HG03442 (cell line): ENCODE data around the gene KIF25.

Source experiments
- ATAC-seq: cut with Tn5 transposase; IDR thresholded peaks from one replicate; pipeline ENCODE4 v1.9.1; 2021; ENCODE audit warnings: mild to moderate bottlenecking, moderate library complexity; ENCODE audit not compliant: unreplicated experiment

The KIF25 gene

GRCh38 chr6:168082860-168083513 is 85.5 kb downstream of the KIF25 start:
- ATAC-seq: no peak

DNA sequence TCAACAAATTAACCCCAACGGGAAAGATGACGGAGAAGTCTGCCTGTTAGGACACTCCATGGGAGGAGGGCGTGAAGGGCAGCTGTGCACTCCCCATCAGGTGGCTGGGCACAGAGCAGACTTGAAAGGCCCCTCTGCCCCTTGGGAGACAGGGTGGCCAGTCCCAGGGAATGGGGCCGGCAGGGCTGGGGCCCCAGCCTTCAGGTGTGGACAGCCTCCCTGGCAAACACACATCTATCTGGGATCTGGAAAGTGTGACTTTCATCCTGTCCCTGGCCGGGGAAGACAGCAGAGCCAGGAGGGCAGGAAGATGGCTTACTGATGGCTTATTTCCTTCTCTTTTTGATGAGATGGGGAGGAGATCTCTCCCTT is 86.0 kb downstream of the KIF25 start:
- ATAC-seq: no peak

GRCh38 chr6:168084465-168085160 is 87.1 kb downstream of the KIF25 start:
- ATAC-seq: no peak

DNA sequence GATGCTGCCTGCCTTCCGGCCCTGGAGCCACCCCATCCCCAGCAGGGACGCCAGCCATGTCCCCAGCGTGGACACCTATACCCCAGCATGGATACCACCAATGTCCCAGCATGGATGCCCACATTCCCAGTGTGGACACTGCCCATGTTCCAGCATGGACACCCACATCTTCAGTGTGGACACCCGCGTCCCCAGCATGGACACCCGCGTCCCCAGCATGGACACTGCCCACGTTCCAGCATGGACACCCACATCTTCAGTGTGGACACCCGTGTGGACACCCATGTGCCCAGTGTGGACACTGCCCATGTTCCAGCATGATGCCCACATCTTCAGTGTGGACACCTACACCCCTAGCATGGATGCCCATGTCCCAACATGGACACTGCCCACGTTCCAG is 88.6 kb downstream of the KIF25 start:
- no peak for ATAC-seq

DNA sequence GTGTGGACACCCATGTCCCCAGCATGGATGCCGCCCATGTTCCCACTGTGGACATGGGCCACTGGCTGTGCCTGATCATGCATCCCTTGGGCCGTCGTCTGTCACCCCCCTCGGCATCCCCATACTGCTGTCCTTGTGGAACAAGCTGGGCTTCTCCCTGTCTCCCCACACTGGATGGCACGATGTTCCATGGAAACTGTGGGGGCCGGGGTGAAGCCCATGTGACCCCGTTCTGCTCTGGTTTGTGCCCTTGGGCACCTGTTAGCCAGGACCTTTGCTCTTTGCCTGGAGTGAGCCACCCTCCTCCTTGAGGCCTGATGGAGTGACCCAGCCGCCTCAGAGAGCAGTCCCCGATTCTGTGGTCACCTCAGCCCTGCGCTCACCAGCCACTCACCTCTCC is 89.1 kb downstream of the KIF25 start:
- no peak for ATAC-seq

DNA sequence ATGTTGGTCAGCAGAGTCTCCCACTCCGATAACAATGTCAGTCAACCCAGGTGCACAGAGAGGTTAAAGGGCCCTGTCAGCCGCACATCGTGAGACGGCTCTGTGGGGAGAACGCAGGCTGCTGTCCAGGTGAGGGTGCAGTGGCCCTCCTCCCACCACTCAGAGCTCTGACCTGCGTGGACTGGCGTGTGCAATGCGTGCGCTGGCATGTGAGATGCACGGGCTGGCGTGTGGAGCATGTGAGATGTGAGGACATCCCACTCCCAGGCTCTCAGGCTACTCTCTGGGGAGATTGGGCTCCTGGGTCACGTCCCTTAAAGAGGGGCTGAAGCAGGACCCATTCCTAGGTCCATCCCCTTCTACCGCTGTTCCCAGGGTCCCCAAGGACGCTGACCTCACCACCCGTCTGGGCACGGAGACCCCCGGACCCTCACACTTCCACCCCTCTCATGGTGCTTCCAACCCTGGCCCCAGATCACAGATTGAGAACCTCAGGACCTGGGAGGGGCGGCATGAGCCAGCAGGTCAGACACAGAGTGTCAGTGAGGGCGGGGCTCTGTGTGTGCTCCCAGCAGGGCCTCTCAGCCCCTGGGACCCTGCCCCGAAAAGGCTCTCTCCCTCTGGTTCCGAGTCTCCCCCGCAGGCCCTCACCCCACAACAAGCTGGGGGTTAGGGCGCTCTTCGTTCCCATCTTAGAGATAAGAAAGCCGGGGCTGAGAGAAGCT is 90.1 kb downstream of the KIF25 start:
- no peak for ATAC-seq

DNA sequence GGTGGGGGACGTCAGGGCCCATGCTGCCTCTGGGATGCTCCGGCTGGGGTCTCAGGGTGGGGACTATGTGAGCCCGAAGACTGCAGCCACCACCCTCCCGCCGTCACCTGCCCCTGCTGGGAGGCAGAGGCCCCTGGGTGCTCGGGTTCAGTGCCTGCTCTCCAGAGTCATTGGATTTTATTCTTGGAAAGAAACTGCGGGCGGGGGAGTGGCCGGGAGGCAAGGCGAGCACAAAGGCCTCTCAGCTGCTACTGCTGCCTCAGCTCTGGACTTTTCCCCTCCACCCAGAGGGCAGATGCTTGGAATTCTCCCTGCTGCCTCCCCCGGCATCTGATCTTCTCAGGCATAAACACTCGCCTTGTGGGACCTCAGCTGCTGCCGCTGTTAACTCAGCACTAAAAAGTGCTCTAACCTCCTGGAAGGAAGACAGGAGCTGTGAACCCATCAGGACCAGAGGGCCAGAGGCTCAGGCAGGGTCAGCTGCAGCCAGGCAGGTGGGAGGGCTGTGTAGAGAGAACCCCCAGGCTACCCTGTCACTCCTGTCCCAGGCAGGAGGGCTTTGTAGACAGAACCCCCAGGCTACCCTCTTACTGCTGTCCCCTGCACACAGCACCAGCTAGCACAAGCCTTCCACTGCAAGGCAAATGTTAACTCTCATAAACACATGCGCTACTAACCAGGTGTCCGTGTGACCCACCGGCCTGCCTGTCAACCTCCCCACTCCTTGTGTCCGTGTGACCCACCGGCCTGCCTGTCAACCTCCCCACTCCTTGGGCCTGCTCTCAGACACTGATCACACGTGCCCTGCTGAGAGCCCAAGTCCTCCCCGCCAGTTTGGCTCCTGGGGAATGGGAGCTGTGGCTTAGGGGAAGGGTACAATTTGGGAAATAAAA is 90.9 kb downstream of the KIF25 start:
- ATAC-seq: no peak

GRCh38 chr6:168089186-168090063 is 92.0 kb downstream of the KIF25 start:
- no peak for ATAC-seq

GRCh38 chr6:168090064-168090690 is 92.7 kb downstream of the KIF25 start:
- no peak for ATAC-seq

DNA sequence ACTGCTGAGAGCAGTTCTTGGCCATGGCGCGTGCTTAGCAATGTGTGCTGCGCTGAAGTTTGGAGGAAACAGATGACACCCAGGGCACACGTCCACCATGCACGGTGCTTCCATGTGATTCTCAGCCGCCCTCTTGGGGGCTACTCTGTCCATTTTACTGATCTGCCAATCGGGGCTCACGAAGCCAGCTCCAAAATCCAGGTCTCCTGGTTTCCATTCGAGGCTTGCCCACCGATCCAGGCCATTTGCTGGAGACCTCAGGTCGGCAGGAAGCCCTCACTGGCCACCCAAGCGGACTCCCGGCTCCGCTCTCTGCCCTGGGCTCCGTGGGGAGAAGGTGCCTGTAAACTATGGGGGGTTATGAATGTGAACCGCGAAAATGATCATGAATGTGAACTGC is 93.2 kb downstream of the KIF25 start:
- no peak for ATAC-seq

DNA sequence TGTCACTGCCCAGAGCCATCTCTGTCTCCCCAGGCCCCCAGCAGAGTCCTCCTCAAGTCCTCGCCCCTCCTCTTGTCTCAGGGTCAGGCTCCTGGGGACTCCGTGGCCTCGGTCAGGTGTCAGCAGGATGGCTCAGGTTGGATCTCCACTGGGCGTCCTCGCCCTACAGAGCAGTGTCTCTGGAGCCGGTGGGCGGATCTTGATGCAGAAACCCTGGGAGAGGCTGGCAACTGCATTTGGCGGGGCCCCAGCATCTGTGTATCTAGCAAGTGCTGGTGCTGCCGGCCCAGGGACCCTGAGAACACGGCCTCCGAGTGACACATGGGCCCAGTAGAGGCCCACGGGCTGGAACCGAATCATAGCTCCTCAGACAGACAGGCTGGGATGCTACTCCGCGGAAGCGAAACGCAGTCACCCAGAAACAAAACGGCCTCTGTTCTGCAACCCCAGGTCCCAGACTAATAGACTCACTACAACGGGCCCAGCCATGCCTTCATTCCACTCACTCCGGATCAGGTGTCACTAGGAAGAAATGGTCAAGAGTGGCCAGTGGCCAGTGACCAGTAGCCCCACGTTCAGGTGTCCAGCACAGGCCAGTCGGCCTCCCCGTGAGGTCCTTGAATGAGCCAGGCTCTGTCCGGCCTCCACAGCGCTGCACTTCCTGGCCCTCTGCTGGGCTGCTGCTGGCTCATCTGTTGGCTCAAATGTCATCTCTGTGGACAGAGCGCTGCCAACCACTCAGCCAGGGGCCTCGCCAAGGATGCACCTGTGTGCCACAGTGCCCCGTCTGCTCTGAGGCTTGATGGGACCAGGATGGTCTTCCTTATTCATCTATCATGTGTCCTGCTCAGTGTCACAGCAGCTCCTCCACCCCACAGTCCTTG is 94.2 kb downstream of the KIF25 start:
- ATAC-seq: no peak

GRCh38 chr6:168092541-168092940 is 95.1 kb downstream of the KIF25 start:
- no peak for ATAC-seq

- no peak for ATAC-seq
Measured at GRCh38 chr6:168093071-168093505, 95.6 kb downstream of the KIF25 start.

- no peak for ATAC-seq
Measured at GRCh38 chr6:168093634-168094033, 96.2 kb downstream of the KIF25 start.
